ENCODE data around the gene DNASE1L2. TPM values are rescaled to one million over a fixed set of nuclear protein-coding genes. Genes with fewer than 3 reads are reported as not detected.

The DNASE1L2 gene
- under 0.01 and 1.2 TPM in 2 replicates for total RNA-seq

GRCh38 chr16:2236337-2237101 lies at the start of gene DNASE1L2:
DNASE1L2 (plus strand) TSS chr16:2236444; CDS start chr16:2236817, 373 bp downstream.

GRCh38 chr16:2196162-2196980 lies 39.9 kb upstream of the DNASE1L2 start, which contains the start of gene CASKIN1:
CASKIN1 (minus strand) TSS chr16:2196605; CDS start chr16:2196432, 173 bp downstream.

GRCh38 chr16:2205104-2205966 lies 30.9 kb upstream of the DNASE1L2 start, which contains the start of gene MLST8:
MLST8 (plus strand) TSS chr16:2205454; CDS start chr16:2206086, 632 bp downstream.

GRCh38 chr16:2210386-2211365 lies 25.6 kb upstream of the DNASE1L2 start, which contains the start of gene BRICD5:
BRICD5 (minus strand) TSS chr16:2210863; CDS start chr16:2210833, 30 bp downstream.

GRCh38 chr16:2214719-2214968 lies 21.6 kb upstream of the DNASE1L2 start, which contains the start of gene PGP:
PGP (minus strand) TSS chr16:2214840; CDS start chr16:2214777, 63 bp downstream.

GRCh38 chr16:2223221-2223941 lies 12.9 kb upstream of the DNASE1L2 start, which contains the start of gene E4F1:
E4F1 (plus strand) TSS chr16:2223591; CDS start chr16:2223614, 23 bp downstream.

GRCh38 chr16:2251296-2252111 lies 15.3 kb downstream of the DNASE1L2 start, which contains the start of gene ECI1:
ECI1 (minus strand) TSS chr16:2251587; CDS start chr16:2251566, 21 bp downstream.

GRCh38 chr16:2267913-2268666 lies 31.8 kb downstream of the DNASE1L2 start, which contains the start of gene RNPS1:
RNPS1 (minus strand) TSS chr16:2268126; CDS start chr16:2264643, 3,483 bp downstream.

Small RNA genes lying within 50 kb of the gene (small RNA-seq; reads per million reads assigned to genes)
- not detected for gene MIR3677
- gene MIR4717 = not detected

Other genes with a start within 250 kb of the DNASE1L2 start
- 0.73 and 1.4 TPM in 2 replicates for gene SYNGR3, start 246.5 kb upstream of the DNASE1L2 start, total RNA-seq
- gene ZNF598, start 226.6 kb upstream of the DNASE1L2 start, total RNA-seq = 26.8 and 35.0 TPM in 2 replicates
- 1.5 TPM in 1 of 2 replicates, not detected in the other for gene NPW, start 216.7 kb upstream of the DNASE1L2 start, total RNA-seq
- 4.8 and 5.1 TPM in 2 replicates for gene NHERF2, start 209.5 kb upstream of the DNASE1L2 start, total RNA-seq
- 19.7 and 31.6 TPM in 2 replicates for gene NTHL1, start 188.6 kb upstream of the DNASE1L2 start, total RNA-seq
- gene TSC2, start 188.5 kb upstream of the DNASE1L2 start, total RNA-seq = 56.2 and 62.2 TPM in 2 replicates
- gene PKD1, start 100.5 kb upstream of the DNASE1L2 start, total RNA-seq = 95.8 and 107 TPM in 2 replicates
- under 0.01 and 0.20 TPM in 2 replicates for gene RAB26, start 87.8 kb upstream of the DNASE1L2 start, total RNA-seq
- gene TRAF7, start 80.7 kb upstream of the DNASE1L2 start, total RNA-seq = 61.0 and 70.0 TPM in 2 replicates
- gene CASKIN1, start 39.8 kb upstream of the DNASE1L2 start, total RNA-seq = under 0.01 and 0.73 TPM in 2 replicates
- 26.0 and 36.7 TPM in 2 replicates for gene MLST8, start 31.0 kb upstream of the DNASE1L2 start, total RNA-seq
- 0.37 and 1.6 TPM in 2 replicates for gene BRICD5, start 25.6 kb upstream of the DNASE1L2 start, total RNA-seq
- 17.3 and 23.5 TPM in 2 replicates for gene PGP, start 21.6 kb upstream of the DNASE1L2 start, total RNA-seq
- 30.1 and 34.4 TPM in 2 replicates for gene E4F1, start 12.9 kb upstream of the DNASE1L2 start, total RNA-seq
- gene ECI1, start 15.1 kb downstream of the DNASE1L2 start, total RNA-seq = 29.9 and 30.5 TPM in 2 replicates
- gene RNPS1, start 31.7 kb downstream of the DNASE1L2 start, total RNA-seq = 81.6 and 118 TPM in 2 replicates
- gene ABCA3, start 104.3 kb downstream of the DNASE1L2 start, total RNA-seq = 0.39 and 0.73 TPM in 2 replicates
- gene CCNF, start 193.0 kb downstream of the DNASE1L2 start, total RNA-seq = 27.2 and 40.3 TPM in 2 replicates
- gene TEDC2, start 223.7 kb downstream of the DNASE1L2 start, total RNA-seq = 6.2 and 12.1 TPM in 2 replicates
- under 0.01 and 0.20 TPM in 2 replicates for gene NTN3, start 234.9 kb downstream of the DNASE1L2 start, total RNA-seq
- 11.0 and 16.2 TPM in 2 replicates for gene TBC1D24, start 238.7 kb downstream of the DNASE1L2 start, total RNA-seq